ENCODE results near the gene CDC20. TPM values are rescaled to one million over a fixed set of nuclear protein-coding genes. Genes with fewer than 3 reads are reported as not detected.

The CDC20 gene
- total and polyA plus RNA-seq, 5 donors from 2014 or later = 1.2 to 7.5 (median 4.6) TPM

DNA sequence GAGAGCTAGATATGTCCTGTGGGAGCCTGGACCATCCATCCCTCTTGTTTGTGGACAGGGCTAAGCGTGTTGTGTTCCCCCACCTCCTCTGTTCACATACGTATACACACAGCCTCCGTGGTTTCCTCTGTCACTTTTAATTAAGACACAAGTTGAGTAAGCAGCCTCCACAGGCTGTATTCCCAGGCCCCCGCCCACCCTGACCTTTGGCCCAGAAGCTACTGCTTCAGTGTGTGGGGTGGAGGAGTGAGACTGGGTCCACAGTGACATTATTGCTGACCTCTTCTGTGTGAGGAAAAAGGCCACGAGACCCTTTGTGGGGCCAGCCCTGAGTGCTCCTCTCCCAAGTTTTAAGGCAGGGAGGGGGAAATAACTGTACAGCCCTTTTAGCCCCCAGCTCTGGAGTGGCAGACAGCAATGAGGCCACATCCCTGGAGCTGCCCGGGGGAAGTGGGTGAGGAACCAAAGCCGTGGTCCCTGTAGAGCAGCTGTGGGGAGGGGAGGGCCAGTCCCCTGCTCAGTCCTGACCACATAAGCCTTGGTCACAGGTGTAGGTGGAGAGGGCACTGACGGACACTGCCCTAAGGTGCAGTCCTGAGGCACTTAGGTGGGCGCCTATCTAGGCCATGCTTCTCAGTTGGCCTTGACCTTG, 4.6 kb downstream of the CDC20 start:
- peaks cover 28% of the 10 kb centered on the region for H3K36me3 Mint-ChIP-seq
- no peak overlapping the region for H3K27ac Mint-ChIP-seq
- H3K4me1 Mint-ChIP-seq = peaks cover 12 to 45% (median 17%) of the 10 kb centered on the region in 4 donors

DNA sequence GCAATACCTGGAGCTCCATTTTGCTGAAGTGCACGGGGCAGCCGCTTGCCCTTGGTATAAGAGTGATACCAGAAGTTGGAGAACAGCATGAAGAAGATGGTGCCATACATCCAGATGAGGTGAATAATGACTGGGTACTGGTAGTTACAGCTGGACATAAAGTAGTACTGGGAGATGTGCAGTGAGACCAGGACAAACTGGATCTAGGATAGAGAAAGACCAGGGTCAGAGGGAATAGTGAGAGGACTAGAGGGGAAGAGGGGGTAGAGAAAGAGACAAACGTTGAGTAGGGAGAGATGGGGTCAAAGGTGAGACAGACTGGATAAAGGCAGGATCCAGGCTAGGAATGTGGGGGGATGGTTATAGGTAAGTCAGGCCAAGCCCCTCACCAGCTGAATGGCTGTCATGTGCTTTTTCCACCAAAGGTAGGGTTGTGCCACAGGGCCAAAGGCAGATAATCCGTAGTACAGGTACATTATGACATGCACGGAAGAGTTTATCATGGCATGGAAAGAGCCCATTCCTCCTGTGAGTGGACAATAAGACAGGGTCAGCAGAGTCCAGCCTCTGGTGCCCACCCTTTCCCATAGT, 5.2 kb downstream of the CDC20 start:
- DNase-seq = no peak
- Mint-ChIP-seq H3K4me3 (peak overlapping the region; percentile 48 to 83 (median 70)), H3K27ac (peak overlapping the region in 2 of 3 donors; percentile 69 to 96), H3K27me3 (no peaks in the 10 kb centered on the region), H3K4me1 (peaks cover 11 to 48% (median 19%) of the 10 kb centered on the region in 4 donors), H3K9me3 (no peaks in the 10 kb centered on the region), H3K36me3 (peaks cover 28% of the 10 kb centered on the region)
- Histone ChIP-seq H3K36me3 (ENCODE audit: control insufficient read depth, insufficient read depth, low read length) (peaks cover 39% of the 10 kb centered on the region), H3K27me3 (ENCODE audit: control insufficient read depth, insufficient read depth, low read length) (no peaks in the 10 kb centered on the region), H3K27ac (ENCODE audit: insufficient read depth, low read length, poor library complexity, severe bottlenecking) (no peak overlapping the region), H3K4me1 (ENCODE audit: control insufficient read depth, insufficient read depth, low read length, poor library complexity, severe bottlenecking) (peaks cover 33% of the 10 kb centered on the region), H3K4me3 (ENCODE audit: low read depth, low read length) (no peak overlapping the region), H3K9me3 (ENCODE audit: control insufficient read depth in 2 of 2, low read length in 2 of 2) (no peaks in the 10 kb centered on the region)
- no peak for ATAC-seq (ENCODE audit: low read depth in 2 of 2)

More for the DNA sequence above, 4.6 kb downstream of the CDC20 start:
- Mint-ChIP-seq H3K4me3 (peak overlapping the region in 2 of 4 donors; percentile 79 to 83), H3K9me3 (no peaks in the 10 kb centered on the region), H3K27me3 (no peaks in the 10 kb centered on the region)
- no peaks in the 10 kb centered on the region for H3K9me3 ChIP-seq (ENCODE audit: control insufficient read depth in 2 of 2, low read length in 2 of 2)
- ATAC-seq (ENCODE audit: low read depth in 2 of 2) = no peak
- no peak overlapping the region for H3K27ac ChIP-seq (ENCODE audit: insufficient read depth, low read length, poor library complexity, severe bottlenecking)
- peaks cover 39% of the 10 kb centered on the region for H3K36me3 ChIP-seq (ENCODE audit: control insufficient read depth, insufficient read depth, low read length)
- H3K4me1 ChIP-seq (ENCODE audit: control insufficient read depth, insufficient read depth, low read length, poor library complexity, severe bottlenecking) = peaks cover 28% of the 10 kb centered on the region
- no peaks in the 10 kb centered on the region for H3K27me3 ChIP-seq (ENCODE audit: control insufficient read depth, insufficient read depth, low read length)
- no peak for DNase-seq
- no peak overlapping the region for H3K4me3 ChIP-seq (ENCODE audit: low read depth, low read length)

DNA sequence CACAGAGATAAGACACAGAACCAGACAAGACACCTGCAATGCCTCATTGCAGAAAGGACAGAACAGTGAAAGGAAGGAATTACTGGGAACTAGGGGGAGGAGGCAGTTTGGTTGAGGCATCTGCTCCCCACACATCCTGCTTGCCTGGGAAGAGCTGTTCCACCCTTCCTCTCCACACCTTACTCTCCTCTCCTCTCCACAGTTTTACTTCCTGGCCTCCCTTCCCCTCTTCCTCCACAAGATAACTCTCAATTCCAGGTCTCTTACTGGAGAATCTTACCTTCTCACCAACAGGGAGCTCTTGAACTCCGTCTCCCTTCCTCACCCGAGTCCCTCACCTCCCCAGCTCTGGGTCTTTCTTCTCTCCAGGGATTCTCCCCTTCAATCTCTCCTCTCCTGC, 6.9 kb downstream of the CDC20 start:
- peaks cover 6 to 46% (median 22%) of the 10 kb centered on the region in 4 donors for H3K4me1 Mint-ChIP-seq
- DNase-seq (no peak), ATAC-seq (ENCODE audit: low read depth in 2 of 2) (no peak)
- H3K27me3 ChIP-seq (ENCODE audit: control insufficient read depth, insufficient read depth, low read length) = no peaks in the 10 kb centered on the region
- H3K4me1 ChIP-seq (ENCODE audit: control insufficient read depth, insufficient read depth, low read length, poor library complexity, severe bottlenecking) = peaks cover 28% of the 10 kb centered on the region
- no peaks in the 10 kb centered on the region for H3K9me3 ChIP-seq (ENCODE audit: control insufficient read depth in 2 of 2, low read length in 2 of 2)
- H3K4me3 ChIP-seq (ENCODE audit: low read depth, low read length) = no peak overlapping the region
- peak overlapping the region; percentile 5 to 96 (median 81) for H3K27ac Mint-ChIP-seq
- H3K36me3 Mint-ChIP-seq = peaks cover 28% of the 10 kb centered on the region
- H3K9me3 Mint-ChIP-seq = no peaks in the 10 kb centered on the region
- H3K27ac ChIP-seq (ENCODE audit: insufficient read depth, low read length, poor library complexity, severe bottlenecking) = peak overlapping the region; percentile 80
- H3K4me3 Mint-ChIP-seq = peak overlapping the region; percentile 79 to 94 (median 90)
- H3K36me3 ChIP-seq (ENCODE audit: control insufficient read depth, insufficient read depth, low read length) = peaks cover 39% of the 10 kb centered on the region
- H3K27me3 Mint-ChIP-seq = no peaks in the 10 kb centered on the region

DNA sequence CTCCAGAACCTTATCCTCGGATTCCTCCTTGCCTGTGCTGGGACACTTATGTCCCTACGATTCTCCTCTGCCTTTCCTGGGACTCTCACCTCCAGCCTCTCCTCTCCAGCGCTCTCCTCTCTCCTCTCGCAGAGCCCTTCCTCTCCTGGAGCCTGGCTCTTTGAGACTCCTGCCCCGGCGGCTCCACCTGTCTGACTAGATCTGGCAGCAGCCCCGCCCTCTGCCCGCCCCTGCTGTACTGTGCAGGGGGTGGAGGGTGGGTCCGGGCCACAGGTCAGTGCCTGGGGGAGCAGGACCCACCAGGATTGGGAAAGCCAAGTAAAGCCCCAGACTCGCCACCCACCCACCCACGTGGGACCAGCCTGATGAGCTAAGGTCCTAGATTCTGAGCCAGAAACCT, 7.4 kb downstream of the CDC20 start:
- H3K36me3 Mint-ChIP-seq = peaks cover 28% of the 10 kb centered on the region
- peak overlapping the region; percentile 79 to 94 (median 90) for H3K4me3 Mint-ChIP-seq
- DNase-seq (no peak), ATAC-seq (ENCODE audit: low read depth in 2 of 2) (no peak)
- peak overlapping the region in 2 of 3 donors; percentile 69 to 96 for H3K27ac Mint-ChIP-seq
- H3K4me1 ChIP-seq (ENCODE audit: control insufficient read depth, insufficient read depth, low read length, poor library complexity, severe bottlenecking) = peaks cover 28% of the 10 kb centered on the region
- no peaks in the 10 kb centered on the region for H3K9me3 Mint-ChIP-seq
- H3K27me3 ChIP-seq (ENCODE audit: control insufficient read depth, insufficient read depth, low read length) = no peaks in the 10 kb centered on the region
- no peaks in the 10 kb centered on the region for H3K9me3 ChIP-seq (ENCODE audit: control insufficient read depth in 2 of 2, low read length in 2 of 2)
- H3K4me3 ChIP-seq (ENCODE audit: low read depth, low read length) = no peak overlapping the region
- H3K36me3 ChIP-seq (ENCODE audit: control insufficient read depth, insufficient read depth, low read length) = peaks cover 39% of the 10 kb centered on the region
- no peaks in the 10 kb centered on the region for H3K27me3 Mint-ChIP-seq
- H3K27ac ChIP-seq (ENCODE audit: insufficient read depth, low read length, poor library complexity, severe bottlenecking) = peak overlapping the region; percentile 80
- H3K4me1 Mint-ChIP-seq = peaks cover 9 to 50% (median 26%) of the 10 kb centered on the region in 4 donors

DNA sequence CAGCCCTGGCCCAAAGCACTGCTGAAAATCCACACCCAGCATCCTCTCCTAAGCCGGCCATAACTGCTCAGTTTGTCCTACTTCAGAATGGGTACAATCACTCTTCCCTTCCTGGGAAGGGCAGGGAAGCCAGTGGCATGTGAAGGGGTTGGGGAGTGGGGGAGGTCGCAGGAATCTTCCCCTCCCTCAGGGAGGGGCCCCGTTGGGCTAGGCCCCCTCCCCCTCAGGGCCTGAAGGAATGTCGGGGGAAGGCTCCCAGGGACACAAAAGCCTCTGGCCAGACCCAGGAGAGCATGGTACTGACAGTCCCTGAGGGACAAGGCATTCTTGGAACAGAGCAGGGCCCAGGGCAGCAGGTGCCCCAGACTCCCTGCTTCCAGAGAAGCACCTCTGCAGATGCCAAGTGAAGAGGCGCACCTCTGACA, 7.8 kb downstream of the CDC20 start:
- Mint-ChIP-seq H3K9me3 (no peaks in the 10 kb centered on the region), H3K27me3 (no peaks in the 10 kb centered on the region), H3K4me1 (peaks cover 13 to 54% (median 26%) of the 10 kb centered on the region in 4 donors), H3K4me3 (peak overlapping the region; percentile 88 to 94 (median 92)), H3K36me3 (peaks cover 24% of the 10 kb centered on the region), H3K27ac (peak overlapping the region; percentile 60 to 96 (median 69))
- Histone ChIP-seq H3K4me1 (ENCODE audit: control insufficient read depth, insufficient read depth, low read length, poor library complexity, severe bottlenecking) (peaks cover 28% of the 10 kb centered on the region), H3K4me3 (ENCODE audit: low read depth, low read length) (peak overlapping the region; percentile 26), H3K36me3 (ENCODE audit: control insufficient read depth, insufficient read depth, low read length) (peaks cover 35% of the 10 kb centered on the region), H3K27ac (ENCODE audit: insufficient read depth, low read length, poor library complexity, severe bottlenecking) (peak overlapping the region; percentile 80), H3K9me3 (ENCODE audit: control insufficient read depth in 2 of 2, low read length in 2 of 2) (no peaks in the 10 kb centered on the region), H3K27me3 (ENCODE audit: control insufficient read depth, insufficient read depth, low read length) (no peaks in the 10 kb centered on the region)
- ATAC-seq (ENCODE audit: low read depth in 2 of 2) (no peak), DNase-seq (no peak)

DNA sequence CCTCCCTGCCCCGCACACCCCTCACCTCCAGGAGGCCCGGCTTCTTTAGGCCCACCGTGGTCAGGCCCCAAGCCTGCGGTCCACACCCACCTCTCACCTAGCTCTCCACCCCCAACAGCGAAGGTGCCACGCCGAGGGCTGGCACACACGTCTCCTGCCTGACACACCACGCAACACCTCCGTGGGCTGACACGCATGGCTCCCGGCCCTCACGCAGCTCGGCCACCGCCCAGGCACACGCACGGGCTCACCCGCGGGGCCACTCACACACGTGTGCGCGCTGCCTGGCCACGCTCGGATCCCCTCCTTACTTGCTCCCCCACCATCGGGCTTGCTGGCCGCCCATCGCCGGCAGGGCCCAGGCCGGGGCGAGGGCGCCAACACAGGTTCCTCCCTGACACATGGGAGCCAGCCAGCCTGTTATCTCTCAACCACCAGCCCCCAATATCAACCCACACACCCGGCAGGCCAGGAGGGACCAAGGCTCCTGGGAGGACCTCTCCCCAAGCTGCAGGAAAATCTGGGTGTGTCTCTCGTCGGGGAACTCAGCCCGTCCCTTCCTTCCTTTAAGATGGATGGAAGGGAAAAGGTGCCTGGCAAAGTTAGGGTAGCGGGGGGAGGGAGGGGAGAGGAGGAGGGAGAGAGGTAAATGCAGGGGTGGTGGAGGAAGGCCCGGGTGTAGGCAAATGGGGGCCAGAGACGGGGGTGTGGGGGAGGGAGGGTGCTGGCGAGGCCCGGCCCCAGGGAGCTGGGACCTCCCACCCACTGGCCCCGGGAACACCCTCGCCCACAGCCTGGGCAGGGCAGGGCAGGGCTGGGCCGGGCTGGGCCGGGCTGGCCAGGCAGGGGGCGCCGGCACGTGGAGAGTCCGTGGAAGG, 8.5 kb downstream of the CDC20 start:
- H3K4me1 ChIP-seq (ENCODE audit: control insufficient read depth, insufficient read depth, low read length, poor library complexity, severe bottlenecking) = peaks cover 28% of the 10 kb centered on the region
- peak overlapping the region; percentile 80 for H3K27ac ChIP-seq (ENCODE audit: insufficient read depth, low read length, poor library complexity, severe bottlenecking)
- peaks cover 32% of the 10 kb centered on the region for H3K36me3 ChIP-seq (ENCODE audit: control insufficient read depth, insufficient read depth, low read length)
- Mint-ChIP-seq H3K9me3 (no peaks in the 10 kb centered on the region), H3K4me1 (peaks cover 14 to 54% (median 25%) of the 10 kb centered on the region in 4 donors), H3K36me3 (peaks cover 20% of the 10 kb centered on the region), H3K27ac (peak overlapping the region; percentile 60 to 96 (median 69)), H3K4me3 (peak overlapping the region; percentile 88 to 94 (median 92)), H3K27me3 (no peaks in the 10 kb centered on the region)
- peak overlapping the region; percentile 43 for H3K4me3 ChIP-seq (ENCODE audit: low read depth, low read length)
- no peaks in the 10 kb centered on the region for H3K9me3 ChIP-seq (ENCODE audit: control insufficient read depth in 2 of 2, low read length in 2 of 2)
- DNase-seq = peak in 2 of 3 donors; percentile 32 to 48
- ATAC-seq (ENCODE audit: low read depth in 2 of 2) = peak; percentile 25 to 26
- no peaks in the 10 kb centered on the region for H3K27me3 ChIP-seq (ENCODE audit: control insufficient read depth, insufficient read depth, low read length)

DNA sequence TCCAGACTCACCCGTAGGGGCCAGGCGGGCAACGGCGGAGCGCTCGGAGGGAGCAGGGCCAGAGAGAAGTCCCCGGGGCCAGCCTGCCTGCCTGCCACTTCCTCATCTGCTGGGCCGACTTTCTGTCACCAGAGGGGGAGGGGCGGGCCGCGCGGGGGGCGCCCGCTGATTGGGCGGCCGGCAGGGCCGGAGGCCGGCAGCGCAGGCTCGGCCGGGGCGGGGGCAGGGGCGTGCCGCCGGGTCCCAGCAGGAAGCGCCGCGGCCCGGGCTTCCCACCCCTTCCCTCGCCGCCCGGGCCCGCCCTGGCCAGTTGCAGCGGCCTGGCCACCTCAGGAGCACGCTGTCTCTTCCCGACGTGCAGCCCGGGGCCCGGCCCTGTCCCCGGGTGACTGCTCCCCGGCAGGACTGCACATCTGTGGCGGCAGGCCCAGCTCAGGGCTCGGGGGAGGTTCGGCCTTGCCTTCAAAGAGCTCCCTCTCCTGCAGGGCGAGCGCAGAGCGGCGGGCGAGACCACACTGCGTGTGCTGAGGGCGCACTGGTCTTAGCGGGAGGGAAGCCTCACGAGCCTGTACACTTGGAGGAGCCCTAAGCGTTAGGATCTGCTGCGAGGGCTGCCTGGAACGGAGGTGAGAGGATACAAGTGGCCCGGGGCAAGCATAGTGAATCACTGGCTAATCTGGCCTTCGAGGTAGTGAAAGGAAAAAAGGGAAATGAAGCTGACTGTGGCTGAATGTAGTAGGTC, 9.3 kb downstream of the CDC20 start, which contains the start of gene ELOVL1:
Gene ELOVL1 (minus strand): TSS at position 108 of the 742 bp plus-strand sequence. CDS start 2,402 bp downstream, outside the sequence.
- peaks cover 28% of the 10 kb centered on the region for H3K4me1 ChIP-seq (ENCODE audit: control insufficient read depth, insufficient read depth, low read length, poor library complexity, severe bottlenecking)
- H3K9me3 ChIP-seq (ENCODE audit: control insufficient read depth in 2 of 2, low read length in 2 of 2) = no peaks in the 10 kb centered on the region
- DNase-seq (peak; percentile 73 to 91 (median 83)), ATAC-seq (ENCODE audit: low read depth in 2 of 2) (peak; percentile 83 to 84)
- Mint-ChIP-seq H3K4me1 (peaks cover 14 to 54% (median 25%) of the 10 kb centered on the region in 4 donors), H3K9me3 (no peaks in the 10 kb centered on the region), H3K27me3 (no peaks in the 10 kb centered on the region), H3K27ac (peak within 1 kb of the TSS; percentile 90 to 96 (median 91)), H3K4me3 (peak within 1 kb of the TSS; percentile 88 to 97 (median 92)), H3K36me3 (peaks cover 15% of the 10 kb centered on the region)
- H3K4me3 ChIP-seq (ENCODE audit: low read depth, low read length) = peak within 1 kb of the TSS; percentile 87
- H3K36me3 ChIP-seq (ENCODE audit: control insufficient read depth, insufficient read depth, low read length) = peaks cover 25% of the 10 kb centered on the region
- H3K27ac ChIP-seq (ENCODE audit: insufficient read depth, low read length, poor library complexity, severe bottlenecking) = peak within 1 kb of the TSS; percentile 80
- no peaks in the 10 kb centered on the region for H3K27me3 ChIP-seq (ENCODE audit: control insufficient read depth, insufficient read depth, low read length)
